ENCODE data around the gene HERC2.

The HERC2 gene

GRCh38 chr15:28109626-28110455 lies 212.1 kb downstream of the HERC2 start:
- no peak for DNase-seq

- DNase-seq: no peak
Measured at GRCh38 chr15:28107904-28108275, 214.1 kb downstream of the HERC2 start.

GRCh38 chr15:28107111-28107903 lies 214.7 kb downstream of the HERC2 start:
- no peak for DNase-seq

- DNase-seq: no peak
Measured at GRCh38 chr15:28106294-28107110, 215.5 kb downstream of the HERC2 start.

- DNase-seq: no peak
Measured at GRCh38 chr15:28105793-28106192, 216.2 kb downstream of the HERC2 start.

GRCh38 chr15:28105224-28105791 lies 216.7 kb downstream of the HERC2 start:
- no peak for DNase-seq

- no peak for DNase-seq
Measured at GRCh38 chr15:28104326-28104725, 217.7 kb downstream of the HERC2 start.

- no peak for DNase-seq
Measured at GRCh38 chr15:28103831-28104230, 218.1 kb downstream of the HERC2 start.

- no peak for DNase-seq
Measured at GRCh38 chr15:28101983-28102441, 220.0 kb downstream of the HERC2 start.

GRCh38 chr15:28101201-28101600 lies 220.8 kb downstream of the HERC2 start:
- DNase-seq: no peak

- no peak for DNase-seq
Measured at GRCh38 chr15:28100516-28101195, 221.3 kb downstream of the HERC2 start.

GRCh38 chr15:28099555-28100140 lies 222.3 kb downstream of the HERC2 start:
- DNase-seq: no peak

GRCh38 chr15:28098766-28099554 lies 223.0 kb downstream of the HERC2 start, which contains the start of gene OCA2:
Gene OCA2 (minus strand): TSS chr15:28099315. CDS start chr15:28081874, 17,441 bp downstream.
- no peak for DNase-seq

GRCh38 chr15:28098360-28098765 lies 223.6 kb downstream of the HERC2 start:
- no peak for DNase-seq

- DNase-seq: no peak
Measured at GRCh38 chr15:28097656-28098359, 224.2 kb downstream of the HERC2 start.

- DNase-seq: no peak
Measured at GRCh38 chr15:28096670-28097431, 225.1 kb downstream of the HERC2 start.

GRCh38 chr15:28096411-28096669 lies 225.6 kb downstream of the HERC2 start:
- no peak for DNase-seq

- DNase-seq: no peak
Measured at GRCh38 chr15:28094732-28095521, 227.1 kb downstream of the HERC2 start.

Measured in cortex of kidney (tissue), 1 donor.